Measurements from ENCODE around the gene SH3BGRL2. TPM values are rescaled to one million over a fixed set of nuclear protein-coding genes. Genes with fewer than 3 reads are reported as not detected.
"Not testable (repeated sequence)": the region's sequence is repeated elsewhere in the genome, so short reads cannot be mapped to it uniquely, and the experiment has no call there.

SH3BGRL2 gene
- total RNA-seq, 2 donors from 2014 or later = 24.1 to 29.1 TPM

DNA sequence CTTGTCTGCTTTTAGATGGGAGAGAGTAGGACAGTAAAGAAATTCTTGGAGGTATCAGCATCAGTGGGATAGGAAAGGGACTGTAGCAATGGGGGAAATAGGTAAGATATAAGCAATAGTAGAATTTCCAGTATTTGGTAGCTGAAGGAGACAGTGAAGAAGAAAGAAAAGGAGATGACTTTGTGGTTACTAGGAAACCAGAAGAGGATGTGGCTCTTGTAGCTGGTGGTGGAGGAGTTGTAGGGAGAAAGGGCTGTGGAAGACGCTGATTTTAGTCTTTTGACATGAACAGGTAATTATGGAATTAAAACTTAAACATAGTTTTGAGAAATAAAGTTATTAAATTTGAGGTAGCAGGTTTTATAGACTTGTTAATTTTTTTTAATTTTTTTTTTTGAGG is 26.1 kb downstream of the SH3BGRL2 start:
- H3K27ac ChIP-seq = no peak overlapping the region
- no peaks in the 10 kb centered on the region for H3K27me3 ChIP-seq (replicated peaks; ENCODE audit: insufficient read depth)
- H3K4me1 ChIP-seq (ENCODE audit: control insufficient read depth in 1 of 2, low read depth in 2 of 2) = no peaks in the 10 kb centered on the region
- TF ChIP-seq CTCF (IDR thresholded peaks at IDR 0.05) = no peak
- ATAC-seq (ENCODE audit: insufficient number of reproducible peaks, low FRiP score, low read depth) (no peak), DNase-seq (ENCODE audit: low spot score) (no peak)
- no peaks in the 10 kb centered on the region for H3K9me3 ChIP-seq
- H3K36me3 ChIP-seq = no peaks in the 10 kb centered on the region
- no peak overlapping the region for H3K4me3 ChIP-seq

- not testable (repeated sequence) for H3K36me3 ChIP-seq; ATAC-seq (ENCODE audit: insufficient number of reproducible peaks, low FRiP score, low read depth); H3K4me3 ChIP-seq; DNase-seq (ENCODE audit: low spot score); H3K27me3 ChIP-seq (replicated peaks; ENCODE audit: insufficient read depth); H3K9me3 ChIP-seq; H3K4me1 ChIP-seq (ENCODE audit: control insufficient read depth in 1 of 2, low read depth in 2 of 2); H3K27ac ChIP-seq
These were observed 32.5 kb downstream of the SH3BGRL2 start for GRCh38 chr6:79663655-79664054.

GRCh38 chr6:79665725-79666551 is 34.8 kb downstream of the SH3BGRL2 start:
- no peaks in the 10 kb centered on the region for H3K9me3 ChIP-seq
- TF ChIP-seq CTCF (IDR thresholded peaks at IDR 0.05) = no peak
- H3K4me1 ChIP-seq (ENCODE audit: control insufficient read depth in 1 of 2, low read depth in 2 of 2) = no peaks in the 10 kb centered on the region
- DNase-seq (ENCODE audit: low spot score) (no peak), ATAC-seq (ENCODE audit: insufficient number of reproducible peaks, low FRiP score, low read depth) (no peak)
- H3K36me3 ChIP-seq = no peaks in the 10 kb centered on the region
- no peak overlapping the region for H3K27ac ChIP-seq
- H3K4me3 ChIP-seq = no peak overlapping the region
- no peaks in the 10 kb centered on the region for H3K27me3 ChIP-seq (replicated peaks; ENCODE audit: insufficient read depth)

- no peak for TF ChIP-seq CTCF (IDR thresholded peaks at IDR 0.05)
- Histone ChIP-seq H3K4me3 (no peak overlapping the region), H3K4me1 (ENCODE audit: control insufficient read depth in 1 of 2, low read depth in 2 of 2) (no peaks in the 10 kb centered on the region), H3K9me3 (no peaks in the 10 kb centered on the region), H3K36me3 (no peaks in the 10 kb centered on the region), H3K27ac (no peak overlapping the region), H3K27me3 (replicated peaks; ENCODE audit: insufficient read depth) (no peaks in the 10 kb centered on the region)
- ATAC-seq (ENCODE audit: insufficient number of reproducible peaks, low FRiP score, low read depth) (no peak), DNase-seq (ENCODE audit: low spot score) (no peak)
These were observed 35.5 kb downstream of the SH3BGRL2 start for GRCh38 chr6:79666634-79667033.

- no peak for TF ChIP-seq CTCF (IDR thresholded peaks at IDR 0.05)
- no peak for ATAC-seq (ENCODE audit: insufficient number of reproducible peaks, low FRiP score, low read depth)
- H3K4me3 ChIP-seq = no peak overlapping the region
These were observed 37.3 kb downstream of the SH3BGRL2 start for GRCh38 chr6:79668381-79668780.

DNA sequence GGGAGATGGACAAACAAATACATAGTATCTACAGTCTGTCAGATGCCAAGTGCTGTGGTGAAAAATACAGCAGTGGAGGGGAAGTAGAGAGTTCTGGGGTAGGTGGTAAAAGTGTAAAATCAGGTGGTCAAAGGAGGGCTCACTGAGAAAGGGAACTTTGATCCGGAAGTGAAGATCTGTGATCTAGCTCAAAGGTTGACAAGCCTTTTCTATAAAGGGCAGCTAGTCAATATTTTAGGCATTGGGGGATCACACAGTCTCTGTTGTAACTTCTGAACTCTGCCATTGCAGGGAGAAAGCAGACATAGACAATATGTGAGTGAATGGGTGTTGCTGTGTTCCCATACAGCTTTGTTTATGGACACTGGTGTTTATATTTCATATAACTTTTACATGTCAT is 38.6 kb downstream of the SH3BGRL2 start:
- no peak overlapping the region for H3K4me3 ChIP-seq
- H3K27ac ChIP-seq = no peak overlapping the region
- H3K27me3 ChIP-seq (replicated peaks; ENCODE audit: insufficient read depth) = no peaks in the 10 kb centered on the region
- ATAC-seq (ENCODE audit: insufficient number of reproducible peaks, low FRiP score, low read depth) (no peak), DNase-seq (ENCODE audit: low spot score) (no peak)
- H3K9me3 ChIP-seq = no peaks in the 10 kb centered on the region
- H3K36me3 ChIP-seq = no peaks in the 10 kb centered on the region
- H3K4me1 ChIP-seq (ENCODE audit: control insufficient read depth in 1 of 2, low read depth in 2 of 2) = no peaks in the 10 kb centered on the region
- no peak for TF ChIP-seq CTCF (IDR thresholded peaks at IDR 0.05)

More at GRCh38 chr6:79668381-79668780, 37.3 kb downstream of the SH3BGRL2 start:
- H3K36me3 ChIP-seq = no peaks in the 10 kb centered on the region
- no peaks in the 10 kb centered on the region for H3K4me1 ChIP-seq (ENCODE audit: control insufficient read depth in 1 of 2, low read depth in 2 of 2)
- no peak overlapping the region for H3K27ac ChIP-seq
- no peaks in the 10 kb centered on the region for H3K9me3 ChIP-seq
- DNase-seq (ENCODE audit: low spot score) = no peak
- no peaks in the 10 kb centered on the region for H3K27me3 ChIP-seq (replicated peaks; ENCODE audit: insufficient read depth)

Measured in thoracic aorta (tissue), 2 donors.